HG03095 (cell line): ENCODE results near the gene ARF3.

ENCODE experiments used
- ATAC-seq: cut with Tn5 transposase; IDR thresholded peaks from one replicate; pipeline ENCODE4 v1.9.1; 2021; ENCODE audit warnings: moderate library complexity; ENCODE audit not compliant: unreplicated experiment

ARF3 gene

DNA sequence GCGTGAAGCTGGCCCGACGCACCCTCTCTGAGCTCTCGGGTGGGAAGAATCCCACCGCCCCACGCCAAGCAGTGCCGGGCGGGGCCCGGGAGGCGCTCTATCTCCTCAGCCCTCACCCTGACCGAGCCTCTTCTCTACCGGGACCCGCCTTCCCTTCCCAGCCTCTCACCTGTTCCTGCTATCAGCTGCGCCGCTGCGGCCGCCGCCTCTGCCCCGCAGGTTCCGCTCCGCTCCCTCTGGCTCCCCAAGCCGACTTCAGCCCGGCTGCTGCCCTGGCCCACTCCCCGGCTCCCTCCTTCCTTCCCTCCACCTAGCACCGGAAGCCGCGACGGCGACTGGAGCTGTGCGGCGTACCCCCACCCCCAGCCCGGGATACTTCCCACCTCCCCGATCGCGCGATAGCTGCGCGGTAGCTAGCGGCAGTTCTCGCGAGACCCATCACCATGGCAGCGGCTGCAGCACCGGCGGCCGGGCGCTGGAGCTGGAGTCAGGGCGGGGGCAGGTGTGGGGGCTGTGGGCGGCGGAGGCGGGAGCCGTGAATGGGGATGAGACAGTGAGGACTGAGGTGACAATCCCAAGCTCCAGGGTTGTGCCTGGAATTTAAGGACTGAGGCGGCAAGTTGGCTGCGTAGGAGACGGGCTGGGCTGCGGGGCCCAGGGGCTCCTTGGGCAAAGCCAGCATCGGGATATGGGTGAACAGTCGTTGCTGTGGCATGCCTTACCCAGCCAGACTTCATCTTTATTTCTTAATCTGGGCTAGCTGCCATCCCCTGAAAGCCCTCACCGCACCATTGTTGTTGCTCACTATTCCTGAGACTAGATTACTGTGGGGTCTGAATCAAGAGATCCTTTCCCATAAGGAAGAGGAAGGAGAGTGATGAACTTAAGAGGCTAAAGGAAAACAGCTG lies at the start of gene ARF3:
Gene ARF3 (minus strand): TSS at position 347 of the 908 bp plus-strand sequence. CDS start 16,392 bp downstream, outside the sequence.
- peak; percentile 86 for ATAC-seq

DNA sequence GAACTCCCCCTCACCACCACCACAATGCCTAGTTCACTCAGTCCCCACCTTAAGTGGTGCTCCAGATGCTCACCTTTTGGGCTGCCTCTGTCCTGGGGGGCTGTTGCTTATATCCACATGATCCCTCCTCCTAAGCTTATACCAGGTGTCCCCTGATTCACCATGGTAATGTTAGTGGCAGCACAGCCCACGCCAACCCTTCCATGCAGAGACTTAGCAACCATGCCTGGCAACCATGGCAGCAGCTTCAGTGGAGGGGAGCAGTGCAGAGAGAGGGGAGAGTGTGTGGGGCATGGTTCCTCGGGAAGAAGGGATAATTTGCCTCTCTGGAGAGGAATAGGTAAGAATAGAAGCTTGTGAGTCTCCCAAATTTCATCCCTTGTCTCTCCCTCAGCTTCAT lies 43.1 kb upstream of the ARF3 start:
- no peak for ATAC-seq

DNA sequence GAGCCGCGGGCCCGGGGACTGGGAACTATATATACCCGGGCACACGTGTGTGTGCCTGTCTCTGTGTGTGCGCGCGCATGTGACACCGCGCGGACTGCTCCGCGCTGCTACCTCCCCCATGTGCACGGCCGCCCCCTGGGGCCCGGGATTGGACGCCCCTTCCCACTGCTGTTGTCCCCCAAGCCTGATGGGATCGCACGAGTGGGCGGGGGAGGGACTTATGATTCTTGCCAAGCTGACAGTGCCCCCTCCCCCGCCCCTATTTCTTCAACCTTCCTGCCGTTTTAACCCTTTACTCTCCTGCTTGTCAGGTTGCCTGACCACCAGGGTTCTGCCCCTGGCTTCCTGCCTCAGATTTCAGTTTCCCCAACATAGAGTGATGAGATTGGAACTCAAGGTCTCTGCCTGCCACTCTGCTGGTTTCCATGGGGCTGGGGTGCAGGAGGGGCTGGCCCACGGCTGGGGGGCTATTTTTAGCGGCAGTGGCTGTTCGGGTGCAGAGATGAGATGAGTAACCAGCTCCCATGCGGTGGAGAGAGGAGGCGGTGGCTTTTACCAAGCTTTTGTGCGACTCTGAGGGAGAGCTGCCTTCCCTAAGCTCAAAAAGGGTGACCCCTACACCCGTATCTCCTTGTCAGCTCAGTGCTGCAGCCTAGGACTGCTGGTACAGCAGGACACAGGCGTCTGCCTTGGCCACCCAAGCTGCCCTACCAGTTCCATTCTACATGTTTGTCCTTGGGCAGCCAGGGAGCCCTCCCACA lies 42.3 kb upstream of the ARF3 start, which contains the start of gene DDN:
Gene DDN (minus strand): TSS at position 5 of the 761 bp plus-strand sequence. CDS start 88 bp downstream, outside the sequence.
- ATAC-seq, result no peak

DNA sequence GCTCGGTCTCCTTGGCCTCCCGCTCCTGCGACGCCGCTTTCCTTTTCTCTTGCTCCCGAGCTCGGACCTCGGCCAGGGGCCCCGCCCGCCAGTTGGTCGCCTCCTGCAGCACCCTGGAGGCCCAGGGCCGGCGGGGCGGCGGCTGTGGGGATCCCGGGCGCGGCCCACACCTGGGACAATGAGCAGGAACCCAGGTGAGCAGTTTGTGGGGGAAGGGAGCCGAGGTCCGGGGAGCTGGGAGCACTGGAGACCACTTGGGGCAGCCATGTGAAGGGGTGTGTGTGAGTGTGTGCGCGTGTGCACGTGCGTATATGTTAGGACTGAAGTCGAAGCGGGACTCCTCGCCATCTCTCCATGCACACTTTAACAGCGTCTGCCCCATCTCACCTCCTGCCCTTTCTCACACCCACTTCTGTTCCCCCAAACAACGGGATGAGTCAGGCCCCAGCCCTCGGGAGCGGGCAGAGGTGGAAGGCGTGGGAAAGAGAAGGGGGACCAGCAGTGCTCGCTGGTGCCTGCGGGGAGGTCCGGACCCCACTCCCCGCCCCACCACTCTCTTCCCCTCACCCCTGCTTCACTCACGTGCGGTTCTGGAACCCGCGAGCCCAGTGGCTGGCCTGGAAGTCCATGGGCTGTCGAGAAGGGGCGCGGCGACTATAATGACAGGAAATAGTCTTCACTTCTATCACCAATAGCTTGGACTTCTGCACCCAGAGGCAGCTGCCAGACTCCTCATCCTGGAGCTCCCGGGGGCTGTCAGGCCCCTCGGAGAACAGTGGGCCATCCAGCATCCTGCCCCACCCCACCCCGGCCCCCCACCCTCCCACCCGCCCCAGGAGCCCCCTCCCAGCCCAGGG lies 41.4 kb upstream of the ARF3 start:
- peak; percentile 16 for ATAC-seq

DNA sequence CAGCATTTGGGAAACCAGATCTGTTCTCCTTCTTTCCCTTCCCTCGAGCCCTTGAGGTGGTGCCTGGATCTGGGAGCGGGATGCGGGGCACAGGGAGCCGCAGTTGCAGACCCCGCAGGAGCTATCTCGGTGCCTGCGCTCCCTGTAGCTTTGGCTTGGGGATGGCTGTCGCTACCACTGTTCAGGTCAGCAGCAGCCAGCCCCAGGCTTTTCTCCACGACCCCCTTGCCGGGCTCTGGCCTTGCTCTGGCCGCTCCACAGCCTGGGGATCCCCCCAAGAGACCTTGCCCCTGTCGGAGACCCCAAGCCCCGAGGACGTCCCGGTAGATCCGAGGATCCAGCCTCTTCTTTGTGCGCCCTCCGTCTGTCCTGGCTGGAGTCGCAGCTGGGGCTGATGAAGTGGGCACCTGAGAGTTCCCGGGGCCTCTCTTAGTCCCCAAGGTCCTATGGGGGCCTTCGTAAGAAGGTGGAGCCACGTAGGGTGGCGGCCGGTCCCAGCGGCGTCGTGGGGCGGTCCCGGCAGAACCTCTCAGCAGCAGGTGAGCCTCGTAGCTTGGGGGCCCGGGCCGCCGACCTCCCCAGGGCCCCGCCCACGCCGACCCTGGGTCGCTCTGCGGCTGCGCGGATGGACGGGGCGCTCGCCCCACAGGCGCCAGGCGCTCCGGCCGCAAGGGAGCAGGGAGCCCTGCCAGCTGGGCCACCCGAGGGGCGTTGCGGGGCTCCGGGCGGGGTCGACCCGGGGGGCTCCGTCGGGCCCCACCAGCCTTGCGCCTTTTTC lies 40.6 kb upstream of the ARF3 start:
- ATAC-seq, result peak; percentile 42

DNA sequence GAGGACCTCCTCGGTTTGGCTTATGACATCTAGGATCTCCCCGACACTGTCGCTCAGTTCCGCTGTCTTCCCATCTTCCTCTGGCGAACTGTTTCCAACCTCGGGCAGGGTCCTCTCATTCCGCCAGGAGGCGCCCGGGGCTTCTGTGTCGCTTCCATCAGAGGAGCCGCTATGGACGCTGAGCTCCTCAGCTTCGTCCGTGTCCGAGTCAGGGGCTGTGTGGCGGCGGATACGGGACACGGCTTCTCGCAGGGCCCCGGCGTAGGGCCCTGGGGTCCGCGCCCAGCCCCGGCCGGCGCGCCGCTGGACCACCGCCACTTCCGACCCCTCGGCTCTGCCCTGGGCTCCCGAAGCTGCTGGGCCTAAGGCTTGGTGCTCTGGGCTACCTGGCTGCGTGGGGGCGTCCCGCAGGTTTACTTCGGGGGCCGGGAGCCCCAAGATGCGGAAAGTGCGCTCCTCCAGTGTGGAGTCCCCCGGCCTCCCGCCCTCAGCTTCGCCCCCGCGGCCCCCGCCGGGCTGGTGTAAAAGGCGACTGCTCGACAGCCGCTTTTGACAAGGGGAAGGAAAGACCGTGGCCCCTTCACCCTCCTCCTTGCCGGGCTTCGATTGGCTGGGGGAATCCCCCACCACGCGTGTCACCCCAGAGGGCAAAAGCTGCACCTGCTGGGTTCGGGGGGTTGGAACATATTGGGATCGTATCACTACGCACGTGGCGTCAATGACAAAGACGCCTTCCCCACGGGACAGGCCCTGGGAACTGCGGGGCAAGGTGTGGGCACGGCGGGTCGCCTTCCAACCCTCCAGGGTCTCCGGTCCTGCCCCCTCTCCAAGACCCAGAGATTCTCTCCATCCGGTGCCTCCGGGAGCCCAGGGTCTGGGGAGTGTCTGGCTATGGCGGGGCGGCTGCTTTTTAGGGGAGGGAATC lies 39.8 kb upstream of the ARF3 start:
- no peak for ATAC-seq

DNA sequence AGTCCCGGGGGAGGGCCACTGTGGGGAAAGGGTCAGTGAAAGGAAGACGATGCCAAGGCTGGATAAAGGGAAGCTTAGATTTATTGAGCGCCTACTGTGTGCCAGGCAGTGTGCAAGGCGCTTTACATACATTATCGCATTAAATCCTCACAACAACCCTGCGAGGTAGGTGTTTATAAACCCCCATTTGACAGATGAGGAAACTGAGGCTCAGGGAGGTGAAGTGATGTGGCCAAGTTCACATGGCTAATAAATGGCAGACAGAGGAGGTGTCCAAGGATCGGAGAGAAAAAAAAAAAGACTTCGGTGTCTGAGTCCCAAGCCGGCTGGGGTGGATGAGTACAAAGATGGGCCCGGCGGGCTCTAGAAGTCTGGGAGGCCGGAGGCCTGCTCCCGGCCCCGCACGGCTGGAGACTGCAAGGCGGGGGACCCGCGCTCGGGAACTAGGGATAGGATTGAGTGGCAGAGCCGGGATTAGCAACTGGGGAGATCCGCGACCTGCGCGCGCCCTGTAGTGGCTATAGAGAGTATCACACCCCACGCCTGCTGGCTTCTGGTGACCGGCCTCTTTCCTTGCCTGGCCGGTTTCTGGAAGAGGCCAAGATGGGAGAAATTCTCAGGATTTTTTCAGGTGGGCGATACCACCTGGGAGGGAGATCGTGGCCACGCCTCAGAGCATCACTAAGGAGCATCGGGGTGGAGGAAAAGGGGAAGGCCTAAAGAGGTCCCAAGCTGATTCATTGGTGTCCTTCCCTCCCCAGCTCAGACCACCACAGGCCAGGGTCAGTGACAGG lies 38.0 kb upstream of the ARF3 start:
- ATAC-seq, result no peak

DNA sequence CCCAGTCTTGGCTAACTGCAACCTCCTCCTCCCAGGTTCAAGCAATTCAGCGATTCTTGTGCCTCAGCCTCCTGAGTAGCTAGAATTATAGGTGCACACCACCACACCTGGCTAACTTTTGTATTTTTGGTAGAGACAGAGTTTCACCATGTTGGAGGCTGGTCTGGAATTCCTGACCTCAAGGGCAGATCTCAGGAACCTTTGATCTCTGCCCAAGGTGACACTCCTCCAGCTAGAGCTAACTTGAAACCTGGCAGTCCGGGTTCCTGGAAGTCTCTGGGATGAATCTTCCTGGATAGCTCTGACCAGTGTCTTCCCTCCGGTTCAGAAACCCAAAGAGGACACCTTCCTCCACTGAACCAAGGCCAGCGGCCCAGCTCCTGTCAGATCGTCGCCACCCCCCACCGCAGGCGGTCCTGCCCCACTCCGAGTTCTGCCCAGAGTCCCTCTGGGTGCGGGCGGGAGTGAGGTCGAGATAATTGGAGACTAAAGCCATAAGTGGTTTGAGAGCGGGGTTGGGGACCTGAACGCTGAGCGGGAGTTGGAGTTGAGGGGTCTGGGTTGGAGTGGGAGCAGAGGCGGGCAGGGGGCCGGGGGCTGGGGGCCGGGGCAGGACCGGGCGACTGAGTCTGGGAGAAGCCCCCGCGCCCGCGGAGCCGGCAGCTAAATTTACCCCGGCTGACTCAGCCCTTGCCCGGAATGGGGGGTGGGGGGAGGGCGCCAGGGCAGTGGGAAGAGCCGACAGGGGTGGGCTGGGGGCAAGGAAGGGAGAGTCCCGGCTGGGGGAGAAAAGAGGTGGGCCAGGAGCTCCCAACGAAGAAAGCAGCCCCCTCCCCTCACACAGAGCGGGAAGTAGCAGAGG lies 37.2 kb upstream of the ARF3 start:
- ATAC-seq, result no peak

DNA sequence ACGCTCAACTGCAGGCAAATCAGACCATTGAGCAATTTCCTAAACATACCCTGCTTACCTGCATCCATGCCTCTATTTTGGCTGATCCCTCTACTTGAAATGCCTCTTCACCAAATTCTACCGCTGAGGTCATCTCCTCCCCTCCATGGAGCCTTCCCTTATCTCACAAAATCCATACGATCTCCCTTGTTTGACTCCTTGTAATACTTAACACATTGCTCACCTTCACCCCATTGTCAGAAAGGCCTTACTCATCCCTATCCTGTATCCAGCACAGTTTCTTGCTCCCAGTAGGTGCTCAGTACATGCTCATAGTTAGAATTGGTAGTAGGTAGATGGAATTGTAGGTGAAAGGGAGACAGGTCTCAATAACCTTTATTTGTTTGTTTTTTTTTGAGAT lies 36.5 kb upstream of the ARF3 start:
- no peak for ATAC-seq

DNA sequence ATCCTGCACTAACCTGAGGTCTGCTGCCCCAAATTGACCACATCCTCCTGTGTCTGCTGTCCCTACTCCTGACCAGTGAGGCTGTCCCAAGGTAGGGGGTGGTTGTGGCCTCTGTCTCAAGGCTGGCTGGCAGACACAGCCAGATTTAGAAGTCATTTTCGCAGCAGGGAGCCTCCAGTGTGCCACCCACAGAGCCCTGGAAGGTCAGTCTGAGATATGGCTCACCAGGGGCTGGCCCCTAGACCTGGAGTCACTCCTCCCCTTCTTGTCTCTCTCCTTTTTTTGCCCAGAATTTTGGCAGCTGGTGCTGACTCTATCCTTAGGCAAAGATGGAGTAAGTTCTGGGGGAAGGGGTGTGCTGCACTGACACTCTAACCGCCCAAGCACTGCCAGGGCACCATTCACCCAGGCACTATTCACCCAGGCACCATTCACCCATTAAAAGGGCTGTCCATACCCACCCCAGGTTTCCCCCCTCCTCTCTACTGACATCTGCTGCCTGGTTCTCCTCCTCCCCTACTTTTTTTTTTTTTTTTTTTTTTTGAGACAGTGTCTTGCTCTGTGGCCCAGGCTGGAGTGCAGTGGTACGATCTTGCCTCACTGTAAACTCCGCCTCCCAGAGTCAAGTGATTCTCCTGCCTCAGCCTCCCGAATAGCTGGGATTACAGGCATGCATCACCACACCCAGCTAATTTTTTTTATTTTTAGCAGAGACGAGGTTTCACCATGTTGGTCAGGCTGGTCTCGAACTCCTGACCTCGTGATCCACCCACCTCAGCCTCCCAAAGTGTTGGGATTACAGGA lies 34.2 kb upstream of the ARF3 start:
- no peak for ATAC-seq

DNA sequence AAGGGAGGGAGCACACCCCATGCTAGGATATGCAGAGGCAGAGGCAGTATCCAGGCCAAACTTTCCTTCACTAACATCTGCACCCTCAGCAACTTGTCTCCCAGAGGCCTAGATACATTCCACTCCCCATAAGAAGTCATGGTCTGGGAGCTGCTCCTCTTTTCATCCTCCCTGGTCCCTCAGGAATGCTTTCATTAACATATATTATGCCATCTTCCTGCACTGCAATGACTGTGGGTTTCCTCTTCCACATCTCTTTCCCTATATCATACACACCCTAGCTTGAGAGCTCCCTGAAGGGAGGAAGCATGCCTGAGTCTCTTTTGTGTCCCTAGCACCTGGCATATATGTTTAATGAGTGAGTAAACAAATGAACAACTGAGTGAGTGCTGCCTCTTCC lies 33.3 kb upstream of the ARF3 start:
- no peak for ATAC-seq

DNA sequence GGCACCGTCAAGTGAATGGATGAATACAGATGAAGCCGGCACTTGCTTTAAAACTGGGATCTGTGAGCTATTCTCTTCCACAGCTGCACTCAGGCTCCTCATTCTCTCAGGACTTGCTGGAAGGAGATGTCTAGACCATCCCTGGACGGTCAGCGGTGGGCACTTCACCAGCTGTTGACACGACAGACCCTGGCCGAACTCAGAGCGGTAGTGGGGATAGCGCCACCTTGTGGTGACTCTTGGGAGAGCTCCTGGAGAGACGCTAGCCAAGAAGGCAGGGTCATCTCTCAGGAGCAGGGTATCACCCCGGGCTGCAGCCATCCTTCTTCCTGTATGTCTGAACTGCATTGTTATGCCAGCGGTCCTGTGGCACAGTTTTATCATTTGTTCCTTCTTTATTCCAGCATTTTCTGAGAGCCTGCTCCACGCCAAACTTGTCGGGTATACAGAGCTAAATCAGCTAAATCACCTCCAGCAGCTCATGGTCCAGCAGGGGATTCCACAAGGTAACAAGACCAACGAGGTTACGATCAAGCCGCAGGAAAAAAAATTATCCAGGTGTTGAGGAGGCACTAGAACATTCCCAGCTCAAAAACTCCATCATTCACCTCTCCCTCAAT lies 30.9 kb upstream of the ARF3 start:
- ATAC-seq, result no peak

DNA sequence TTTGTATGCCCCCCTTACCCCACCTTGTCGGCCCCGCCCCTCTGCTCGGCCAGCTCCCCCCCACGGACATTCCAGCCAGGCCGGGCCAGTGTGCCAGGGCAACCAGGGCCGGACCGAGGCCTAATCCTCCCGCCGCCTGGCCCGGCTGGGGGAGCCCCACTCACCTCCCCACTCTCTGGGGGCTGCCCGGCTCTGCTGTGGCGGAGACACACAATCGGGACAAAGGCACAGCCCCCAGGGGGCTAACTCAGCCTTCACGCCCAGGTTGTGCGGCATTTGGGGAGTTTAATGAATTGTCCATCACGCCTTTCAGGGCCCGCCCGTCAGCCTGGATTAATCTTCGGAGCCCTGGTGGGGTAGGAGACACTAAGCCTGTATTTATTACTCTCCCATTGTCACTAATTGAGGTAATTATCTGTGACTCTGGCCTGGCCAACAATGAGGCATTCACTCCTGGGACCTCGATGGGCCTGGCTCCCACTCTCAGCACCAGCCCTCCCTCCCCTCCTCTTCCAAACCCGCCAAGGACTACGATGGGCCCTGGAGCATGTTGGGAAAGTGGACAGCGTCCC lies 29.5 kb upstream of the ARF3 start:
- ATAC-seq, result no peak

DNA sequence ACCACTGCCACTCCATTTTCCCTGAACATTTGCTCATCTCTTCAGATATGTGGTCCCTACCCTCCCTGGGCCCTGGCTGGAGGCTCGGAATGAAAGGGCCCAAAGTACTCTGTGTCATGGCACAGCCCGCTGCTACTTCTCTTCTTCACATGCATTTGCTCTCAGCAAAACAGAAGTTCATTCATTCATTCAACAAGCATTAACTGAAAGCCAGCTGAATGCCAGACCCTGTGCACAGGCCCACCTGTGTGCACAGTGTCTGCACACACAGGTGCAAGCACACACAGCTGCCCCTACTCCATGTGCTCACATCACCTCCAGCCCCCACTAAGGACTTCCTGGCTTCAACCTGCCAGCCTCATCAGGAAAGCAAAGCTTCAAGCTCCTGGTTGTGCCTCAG lies 28.6 kb upstream of the ARF3 start:
- ATAC-seq, result no peak

DNA sequence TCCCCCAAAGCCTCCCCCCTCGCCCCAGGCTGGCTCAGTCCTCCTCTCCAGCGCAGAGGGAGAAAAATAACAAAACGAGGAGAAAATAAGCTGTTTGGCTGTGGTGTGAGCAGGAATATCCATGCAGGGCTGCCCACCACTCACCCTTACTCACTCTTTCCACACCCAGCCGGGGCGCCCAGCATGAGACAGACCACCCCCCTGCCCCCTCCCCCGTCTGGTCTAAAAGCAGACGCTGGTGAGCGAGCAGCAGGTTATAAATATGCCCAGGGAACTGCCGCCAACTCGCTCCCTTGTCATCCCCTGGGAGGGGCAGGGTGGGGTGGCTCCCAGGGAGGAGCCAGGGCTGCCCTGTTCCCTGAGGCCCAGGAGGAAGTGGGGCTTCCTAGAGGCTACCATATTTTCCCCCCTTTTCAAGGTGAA lies 28.2 kb upstream of the ARF3 start:
- no peak for ATAC-seq
